Common myeloid progenitor, CD34-positive (primary cell): ENCODE results near the gene MSI2.
A peak's percentile ranks its signal among the peaks of the same experiment; 100 is the strongest.

ENCODE experiments used
- CTCF ChIA-PET: fragments of 350-600 bp; sonication (Branson Sonifier 250); formaldehyde crosslinking; loops from one replicate; lab custom pipeline; 2021; ENCODE audit warnings: antibody characterized with exemption; lab: Charles Lee
- POLR2A ChIA-PET: fragments of 350-600 bp; sonication (Branson Sonifier 250); formaldehyde crosslinking; loops from one replicate; lab custom pipeline; 2021; ENCODE audit warnings: antibody characterized with exemption; lab: Charles Lee
- DNase-seq, 3 donors: peaks; one replicate each; pipeline versions ENCODE4 v3.0.0 to v3.0.0-alpha.2; 2013
- H3K27ac ChIP-seq, 2 experiments: 1 replicate in 1 of 2; 2 replicates in 1 of 2; pipeline ENCODE4 v1.7.0; 2013; ENCODE audit warnings: inconsistent platforms in 2 of 2, low read length in 2 of 2, mild to moderate bottlenecking in 2 of 2, low read depth in 1 of 2, moderate library complexity in 1 of 2; ENCODE audit not compliant: severe bottlenecking in 2 of 2, insufficient read depth in 1 of 2, poor library complexity in 1 of 2
- H3K27me3 ChIP-seq, 5 experiments: replicated peaks in 2 of 5; 1 replicate in 3 of 5; 2 replicates in 2 of 5; pipeline versions ENCODE4 v1.6.1 to v1.7.0; 2013; ENCODE audit warnings: low read length in 4 of 5, mild to moderate bottlenecking in 2 of 5, moderate library complexity in 2 of 5, inconsistent platforms in 1 of 5; ENCODE audit not compliant: insufficient read depth in 5 of 5, control insufficient read depth in 4 of 5
- H3K36me3 ChIP-seq, 4 experiments: 1 replicate in 2 of 4; 2 replicates in 2 of 4; pipeline versions ENCODE4 v1.6.1 to v1.7.0; 2013; ENCODE audit warnings: low read length in 3 of 4, control low read depth in 1 of 4, mild to moderate bottlenecking in 1 of 4; ENCODE audit not compliant: control insufficient read depth in 4 of 4, insufficient read depth in 4 of 4
- H3K4me1 ChIP-seq, 4 experiments: 1 replicate in 3 of 4; 2 replicates in 1 of 4; pipeline versions ENCODE4 v1.6.1 to v1.7.1; 2013; ENCODE audit warnings: low read length in 3 of 4, mild to moderate bottlenecking in 3 of 4, control low read depth in 1 of 4, inconsistent platforms in 1 of 4, moderate library complexity in 1 of 4; ENCODE audit not compliant: control insufficient read depth in 4 of 4, insufficient read depth in 4 of 4; ENCODE audit errors: control extremely low read depth in 1 of 4
- H3K4me3 ChIP-seq, 7 experiments: 1 replicate in 4 of 7; 2 replicates in 3 of 7; pipeline versions ENCODE4 v1.5.1 to v1.7.0; 2013; ENCODE audit warnings: mild to moderate bottlenecking in 7 of 7, low read length in 6 of 7, moderate library complexity in 6 of 7, inconsistent platforms in 2 of 7, low read depth in 2 of 7, control low read depth in 1 of 7; ENCODE audit not compliant: insufficient read depth in 4 of 7, control insufficient read depth in 1 of 7; ENCODE audit errors: extremely low read depth in 1 of 7
- H3K9me3 ChIP-seq, 5 experiments: 1 replicate in 4 of 5; 2 replicates in 1 of 5; pipeline versions ENCODE4 v1.6.1 to v1.7.1; 2013; ENCODE audit warnings: low read length in 4 of 5, mild to moderate bottlenecking in 2 of 5, inconsistent platforms in 1 of 5, low read depth in 1 of 5, moderate library complexity in 1 of 5; ENCODE audit not compliant: control insufficient read depth in 4 of 5, insufficient read depth in 2 of 5; ENCODE audit errors: control extremely low read depth in 1 of 5
- WGBS: methylation state at CpG from one replicate; pipeline ENCODE4 v1.1.5; 2013; ENCODE audit not compliant: insufficient coverage; 5-methylcytosine and 5-hydroxymethylcytosine counted together

Gene MSI2

DNA sequence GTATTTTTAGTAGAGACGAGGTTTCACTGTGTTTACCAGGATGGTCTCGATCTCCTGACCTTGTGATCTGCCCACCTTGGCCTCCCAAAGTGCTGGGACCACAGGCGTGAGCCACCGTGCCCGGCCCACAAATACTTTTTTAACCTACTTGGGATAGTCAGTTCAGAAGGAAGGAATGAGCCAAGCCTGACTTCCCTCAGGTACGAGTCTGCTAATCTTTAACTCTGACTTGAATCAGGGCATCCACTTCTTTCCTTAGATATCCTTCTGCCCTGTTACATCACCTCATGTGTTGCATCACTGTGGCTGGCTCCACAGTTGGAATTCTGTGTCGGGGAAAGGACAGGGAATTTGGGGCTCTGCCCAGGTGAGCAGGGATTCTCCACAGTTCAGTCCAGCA is 120.8 kb downstream of the MSI2 start:
- DNase-seq = no peak
- ChIA-PET POLR2A (no interaction called here), CTCF (interaction anchor here (0.8 to 2.2 kb wide), 2 partner anchors 10 to 12 kb away, joined by 3 to 6 read pairs; no protein-coding TSS in a partner anchor)
- Histone ChIP-seq H3K36me3 (peaks cover 3 to 47% (median 10%) of the 10 kb centered on the region in 4 experiments), H3K4me1 (peaks cover 16 to 74% (median 70%) of the 10 kb centered on the region in 4 experiments), H3K9me3 (peaks cover 0 to 8% (median 6%) of the 10 kb centered on the region in 5 experiments), H3K4me3 (no peak overlapping the region), H3K27ac (no peak overlapping the region), H3K27me3 (no peaks in the 10 kb centered on the region)
- WGBS = 100% methylated on average over 6 of the region's 7 CpGs

DNA sequence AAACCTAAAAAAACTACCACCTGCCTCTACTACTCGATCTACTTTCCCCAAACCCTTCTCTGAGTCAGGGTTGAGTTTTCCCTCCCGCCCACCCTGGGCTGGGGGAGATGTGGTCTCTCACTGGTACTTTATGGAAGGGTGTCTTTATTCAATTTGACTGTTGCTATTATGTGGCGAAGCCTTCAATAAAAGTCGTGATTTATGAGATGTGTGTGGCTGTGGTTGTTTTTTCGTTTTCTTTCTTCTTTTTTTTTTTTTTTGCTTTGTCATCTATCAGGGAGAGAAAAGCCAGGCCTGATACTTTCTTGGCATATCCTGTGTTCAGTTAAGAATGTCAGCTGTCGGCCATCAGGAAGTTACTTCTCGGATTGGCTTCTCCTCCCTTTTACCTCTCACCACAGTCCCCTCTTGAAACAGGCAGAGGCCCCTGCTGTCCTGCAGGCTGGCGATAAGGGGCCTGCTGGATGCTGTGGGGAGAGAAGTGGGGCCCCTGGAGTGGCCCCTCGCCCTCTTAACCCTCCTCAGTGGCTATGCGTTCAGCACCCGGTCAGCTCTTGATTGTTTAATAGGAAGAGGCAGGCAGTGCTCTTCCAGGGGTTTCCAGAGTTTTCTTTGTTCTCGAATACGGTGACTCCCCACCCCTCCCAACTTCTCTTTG is 123.0 kb downstream of the MSI2 start:
- H3K36me3 ChIP-seq = peaks cover 0 to 40% (median 7%) of the 10 kb centered on the region in 4 experiments
- peaks cover 16 to 92% (median 82%) of the 10 kb centered on the region in 4 experiments for H3K4me1 ChIP-seq
- no peaks in the 10 kb centered on the region for H3K27me3 ChIP-seq
- H3K9me3 ChIP-seq = peaks cover 0 to 3% (median 0%) of the 10 kb centered on the region in 5 experiments
- peak; percentile 87 to 98 (median 96) for DNase-seq
- peak overlapping the region in 3 of 7 experiments; percentile 33 to 55 (median 38) for H3K4me3 ChIP-seq
- ChIA-PET CTCF (interaction anchor here (1.0 to 2.6 kb wide), 6 partner anchors 14 to 136 kb away, joined by 3 to 10 read pairs (median 6); no protein-coding TSS in a partner anchor), POLR2A (interaction anchor here (0.5 to 1.2 kb wide), 8 partner anchors 9 to 64 kb away, joined by 3 to 11 read pairs (median 3); no protein-coding TSS in a partner anchor)
- H3K27ac ChIP-seq = peak overlapping the region; percentile 64 to 86
- 7% methylated on average over 5 of the region's 13 CpGs for WGBS

DNA sequence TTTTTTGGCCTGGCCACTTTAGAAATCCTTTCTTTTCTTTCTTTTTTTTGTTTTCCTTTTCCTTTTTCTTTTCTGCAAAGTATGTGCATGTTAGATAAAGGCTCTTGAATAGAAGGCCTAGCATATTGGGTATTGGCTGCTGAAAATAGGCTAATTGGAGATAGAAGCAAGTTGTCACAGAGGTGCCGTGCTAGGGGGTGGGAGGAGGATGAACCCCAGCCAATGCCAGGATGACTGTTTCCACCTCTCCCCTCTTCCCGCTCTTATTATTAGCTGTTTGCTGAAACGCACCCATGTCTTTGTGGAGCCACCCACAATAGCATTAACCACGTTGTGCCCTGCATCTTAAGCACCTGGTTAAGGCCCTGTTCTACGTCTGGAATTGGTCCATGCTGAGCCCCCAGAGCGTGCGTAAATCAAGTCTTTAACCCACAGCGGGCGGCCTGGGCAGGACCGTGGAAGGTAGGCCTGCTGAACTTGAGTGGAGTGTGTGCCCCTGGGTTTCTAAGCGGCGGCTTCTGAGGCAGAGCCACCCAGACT is 123.6 kb downstream of the MSI2 start:
- peaks cover 13 to 91% (median 78%) of the 10 kb centered on the region in 4 experiments for H3K4me1 ChIP-seq
- WGBS = 38% methylated on average over 11 of the region's 12 CpGs
- H3K4me3 ChIP-seq = peak overlapping the region in 3 of 7 experiments; percentile 33 to 55 (median 38)
- POLR2A ChIA-PET = interaction anchor here (0.5 to 1.2 kb wide), 8 partner anchors 8 to 64 kb away, joined by 3 to 11 read pairs (median 3); no protein-coding TSS in a partner anchor
- H3K27ac ChIP-seq = peak overlapping the region; percentile 64 to 86
- peak in 2 of 3 donors; percentile 62 to 70 for DNase-seq
- no peaks in the 10 kb centered on the region for H3K27me3 ChIP-seq
- CTCF ChIA-PET = interaction anchor here (1.0 to 2.6 kb wide), 7 partner anchors 14 to 136 kb away, joined by 3 to 10 read pairs (median 5); no protein-coding TSS in a partner anchor
- peaks cover 0 to 3% (median 0%) of the 10 kb centered on the region in 5 experiments for H3K9me3 ChIP-seq
- peaks cover 0 to 45% (median 8%) of the 10 kb centered on the region in 4 experiments for H3K36me3 ChIP-seq

DNA sequence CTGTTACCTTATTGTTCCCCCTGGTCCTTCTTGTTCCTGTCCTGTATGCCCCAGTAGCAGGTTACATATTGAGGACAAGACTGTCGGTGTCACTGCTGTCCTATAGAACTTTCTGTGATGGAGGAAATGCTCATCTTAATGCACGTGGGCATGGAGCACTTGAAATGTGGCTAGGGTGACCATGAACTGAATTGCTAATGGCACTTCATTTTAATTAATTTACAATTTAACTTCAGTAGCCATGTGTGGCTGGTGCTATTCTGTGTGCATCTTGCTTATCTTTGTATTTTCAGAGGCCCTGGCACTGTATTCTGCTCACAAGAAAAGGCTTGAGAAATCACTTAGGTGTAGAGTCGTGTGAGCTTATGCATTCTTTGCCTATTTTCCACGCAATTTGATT is 125.2 kb downstream of the MSI2 start:
- WGBS = 100% methylated on average over 1 of the region's 4 CpGs
- H3K4me3 ChIP-seq = no peak overlapping the region
- POLR2A ChIA-PET = no interaction called here

DNA sequence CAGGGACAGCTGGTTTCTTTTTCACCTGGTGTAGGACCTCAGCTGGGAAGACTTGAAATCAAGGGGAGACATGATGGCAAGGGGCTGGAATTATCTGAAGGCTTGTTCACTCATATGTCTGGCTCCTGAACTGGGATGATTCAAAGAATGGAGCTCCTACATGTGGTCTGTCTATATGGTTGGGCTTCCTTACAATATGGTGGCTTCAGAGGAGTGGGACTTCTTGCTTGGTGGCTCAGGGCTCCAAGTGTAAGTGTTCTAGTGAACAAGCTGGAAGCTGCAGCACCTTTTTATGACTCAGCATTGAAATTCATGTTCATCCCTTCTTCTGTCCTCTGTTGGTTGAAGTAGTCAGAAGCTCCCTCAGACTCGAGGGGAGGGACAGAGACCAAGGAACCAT is 127.9 kb downstream of the MSI2 start:
- Histone ChIP-seq H3K4me3 (no peak overlapping the region), H3K9me3 (peaks cover 0 to 20% (median 0%) of the 10 kb centered on the region in 5 experiments), H3K36me3 (peaks cover 3 to 58% (median 10%) of the 10 kb centered on the region in 4 experiments), H3K27ac (peak overlapping the region in 1 of 2 experiments; percentile 15), H3K27me3 (no peaks in the 10 kb centered on the region), H3K4me1 (peaks cover 6 to 94% (median 65%) of the 10 kb centered on the region in 4 experiments)
- WGBS = no CpG with 5 or more reads among the region's 1 CpG
- no peak for DNase-seq
- CTCF ChIA-PET = interaction anchor here (0.9 to 1.5 kb wide), 4 partner anchors 10 to 22 kb away, joined by 3 to 7 read pairs (median 4); no protein-coding TSS in a partner anchor
- POLR2A ChIA-PET = no interaction called here

More for the DNA sequence above, 125.2 kb downstream of the MSI2 start:
- CTCF ChIA-PET = interaction anchor here (1.4 to 2.6 kb wide), 2 partner anchors 14 to 18 kb away, joined by 3 to 7 read pairs; no protein-coding TSS in a partner anchor
- peak overlapping the region in 1 of 2 experiments; percentile 86 for H3K27ac ChIP-seq
- peaks cover 11 to 91% (median 69%) of the 10 kb centered on the region in 4 experiments for H3K4me1 ChIP-seq
- peaks cover 3 to 47% (median 9%) of the 10 kb centered on the region in 4 experiments for H3K36me3 ChIP-seq
- DNase-seq = no peak
- H3K9me3 ChIP-seq = peaks cover 0 to 3% (median 0%) of the 10 kb centered on the region in 5 experiments
- H3K27me3 ChIP-seq = no peaks in the 10 kb centered on the region

DNA sequence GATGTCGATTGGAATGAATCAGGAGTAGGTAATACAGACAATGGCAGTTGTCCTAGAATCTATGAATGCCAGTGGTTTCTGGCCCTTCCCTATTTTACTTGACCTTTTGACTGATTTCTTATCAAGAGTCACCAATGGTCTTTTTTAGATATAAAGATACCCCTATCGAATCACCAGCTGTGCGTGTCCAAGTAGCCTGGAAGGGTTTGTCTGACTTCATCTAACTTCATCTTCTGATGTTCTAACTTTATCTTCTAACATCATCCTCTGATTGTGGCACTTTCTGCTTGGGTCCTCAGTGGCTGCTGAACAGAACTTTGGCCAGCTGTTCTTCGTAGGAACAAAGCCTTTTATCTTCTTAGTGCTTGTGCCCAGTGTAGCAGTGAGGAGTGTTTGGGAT is 129.7 kb downstream of the MSI2 start:
- peaks cover 3 to 57% (median 13%) of the 10 kb centered on the region in 4 experiments for H3K36me3 ChIP-seq
- CTCF ChIA-PET = interaction anchor here (0.8 to 1.3 kb wide), 2 partner anchors 19 to 47 kb away, joined by 3 read pairs; no protein-coding TSS in a partner anchor
- H3K4me3 ChIP-seq = no peak overlapping the region
- WGBS = 55% methylated on average over 2 of the region's 4 CpGs
- peaks cover 3 to 94% (median 62%) of the 10 kb centered on the region in 4 experiments for H3K4me1 ChIP-seq
- peaks cover 0 to 20% (median 0%) of the 10 kb centered on the region in 5 experiments for H3K9me3 ChIP-seq
- no peaks in the 10 kb centered on the region for H3K27me3 ChIP-seq
- H3K27ac ChIP-seq = peak overlapping the region; percentile 11 to 74
- DNase-seq = no peak
- POLR2A ChIA-PET = no interaction called here
